NCI-H1417 (cell line): ENCODE data around the gene NF2.
A peak's percentile ranks its signal among the peaks of the same experiment; 100 is the strongest.

ENCODE experiments used
- DNase-seq, 3 experiments: peaks; one replicate each; lab custom pipeline; 2025; lab: John Stamatoyannopoulos, UW

NF2 gene

GRCh38 chr22:29744902-29745301 is 141.5 kb downstream of the NF2 start:
- DNase-seq: peak in 1 of 3 experiments; percentile 62

DNA sequence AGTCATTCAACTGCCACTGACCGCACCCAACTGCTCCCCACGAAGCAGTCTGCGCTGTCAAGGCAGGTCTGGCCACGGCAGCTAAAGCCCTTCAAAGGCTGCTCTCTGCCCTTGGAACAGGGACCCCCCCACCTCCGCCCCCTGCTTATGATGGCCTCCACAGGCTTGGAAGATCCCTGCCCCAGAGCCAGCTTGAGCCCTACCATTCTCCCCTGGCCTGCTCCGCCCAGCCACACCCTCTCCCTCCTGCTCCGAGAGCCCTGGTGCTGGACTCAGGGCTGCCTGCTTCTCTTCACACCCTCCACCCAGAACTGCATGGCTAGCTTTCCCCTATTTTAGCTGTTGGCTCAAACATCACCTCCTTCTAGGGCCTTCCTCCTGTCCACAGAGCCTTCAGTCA is 144.4 kb downstream of the NF2 start:
- no peak for DNase-seq
